Activated naive CD8-positive, alpha-beta T cell treated with anti-CD3 and anti-CD28 coated beads, Interleukin-2, amount 50 U/mL, for 24 hours (primary cell): ENCODE measurements around the gene SIPA1L2.

ENCODE experiments used
- ATAC-seq: fragments of 150-1000 bp; cut with Tn5 transposase; one replicate; pipeline ENCODE4 v1.10.0; 2021
- DNase-seq: peaks from one replicate; pipeline ENCODE4 v3.0.0; 2021
- H3K27ac Mint-ChIP-seq: one replicate; pipeline ENCODE4 v1.8.0; 2021; ENCODE audit warnings: mild to moderate bottlenecking, mixed read lengths
- H3K27me3 Mint-ChIP-seq: one replicate; pipeline ENCODE4 v1.8.0; 2021; ENCODE audit warnings: mixed read lengths
- H3K36me3 Mint-ChIP-seq: one replicate; pipeline ENCODE4 v1.8.0; 2021; ENCODE audit warnings: low read depth, mixed read lengths
- H3K4me1 Mint-ChIP-seq: one replicate; pipeline ENCODE4 v1.8.0; 2021; ENCODE audit warnings: mixed read lengths
- H3K4me3 Mint-ChIP-seq: one replicate; pipeline ENCODE4 v1.8.0; 2021; ENCODE audit warnings: mild to moderate bottlenecking, moderate library complexity, mixed read lengths
- H3K9me3 Mint-ChIP-seq: one replicate; pipeline ENCODE4 v1.8.0; 2021; ENCODE audit warnings: mixed read lengths

The SIPA1L2 gene

GRCh38 chr1:232657426-232658005 lies 27.6 kb upstream of the SIPA1L2 start:
- Mint-ChIP-seq H3K36me3 (no peaks in the 10 kb centered on the region), H3K4me1 (peaks cover 6% of the 10 kb centered on the region), H3K27me3 (peaks cover 6% of the 10 kb centered on the region), H3K4me3 (no peak overlapping the region), H3K27ac (no peak overlapping the region), H3K9me3 (no peaks in the 10 kb centered on the region)
- no peak for ATAC-seq
- no peak for DNase-seq

- Mint-ChIP-seq H3K27me3 (peaks cover 7% of the 10 kb centered on the region), H3K27ac (no peak overlapping the region), H3K4me3 (no peak overlapping the region), H3K9me3 (no peaks in the 10 kb centered on the region), H3K4me1 (peaks cover 6% of the 10 kb centered on the region), H3K36me3 (no peaks in the 10 kb centered on the region)
- ATAC-seq (no peak), DNase-seq (no peak)
Observed at GRCh38 chr1:232655746-232656085, 25.8 kb upstream of the SIPA1L2 start.

- no peak overlapping the region for H3K27ac Mint-ChIP-seq
- no peak overlapping the region for H3K4me3 Mint-ChIP-seq
- DNase-seq = no peak
- H3K36me3 Mint-ChIP-seq = no peaks in the 10 kb centered on the region
- no peaks in the 10 kb centered on the region for H3K9me3 Mint-ChIP-seq
- no peak for ATAC-seq
- H3K4me1 Mint-ChIP-seq = peaks cover 6% of the 10 kb centered on the region
- H3K27me3 Mint-ChIP-seq = peaks cover 7% of the 10 kb centered on the region
Observed at GRCh38 chr1:232655028-232655745, 25.3 kb upstream of the SIPA1L2 start.

- H3K4me1 Mint-ChIP-seq = peaks cover 6% of the 10 kb centered on the region
- H3K9me3 Mint-ChIP-seq = no peaks in the 10 kb centered on the region
- H3K27me3 Mint-ChIP-seq = peaks cover 6% of the 10 kb centered on the region
- no peak overlapping the region for H3K27ac Mint-ChIP-seq
- H3K4me3 Mint-ChIP-seq = no peak overlapping the region
- ATAC-seq (no peak), DNase-seq (no peak)
- no peaks in the 10 kb centered on the region for H3K36me3 Mint-ChIP-seq
Observed at GRCh38 chr1:232653789-232654188, 23.9 kb upstream of the SIPA1L2 start.

- Mint-ChIP-seq H3K27ac (no peak overlapping the region), H3K27me3 (peaks cover 1% of the 10 kb centered on the region), H3K4me1 (peaks cover 6% of the 10 kb centered on the region), H3K36me3 (no peaks in the 10 kb centered on the region), H3K4me3 (no peak overlapping the region), H3K9me3 (no peaks in the 10 kb centered on the region)
- ATAC-seq = no peak
- DNase-seq = no peak
Observed at GRCh38 chr1:232650845-232651244, 20.9 kb upstream of the SIPA1L2 start.

GRCh38 chr1:232650418-232650817 lies 20.5 kb upstream of the SIPA1L2 start:
- H3K27me3 Mint-ChIP-seq = peaks cover 1% of the 10 kb centered on the region
- H3K4me1 Mint-ChIP-seq = peaks cover 5% of the 10 kb centered on the region
- H3K4me3 Mint-ChIP-seq = no peak overlapping the region
- ATAC-seq (no peak), DNase-seq (no peak)
- H3K36me3 Mint-ChIP-seq = no peaks in the 10 kb centered on the region
- no peaks in the 10 kb centered on the region for H3K9me3 Mint-ChIP-seq
- H3K27ac Mint-ChIP-seq = no peak overlapping the region

GRCh38 chr1:232648316-232648715 lies 18.4 kb upstream of the SIPA1L2 start:
- Mint-ChIP-seq H3K4me3 (no peak overlapping the region), H3K4me1 (no peaks in the 10 kb centered on the region), H3K9me3 (peaks cover 3% of the 10 kb centered on the region), H3K27me3 (peaks cover 4% of the 10 kb centered on the region), H3K27ac (no peak overlapping the region), H3K36me3 (no peaks in the 10 kb centered on the region)
- no peak for DNase-seq
- ATAC-seq = no peak

GRCh38 chr1:232644209-232644608 lies 14.3 kb upstream of the SIPA1L2 start:
- DNase-seq (no peak), ATAC-seq (no peak)
- H3K27me3 Mint-ChIP-seq = peaks cover 4% of the 10 kb centered on the region
- H3K4me1 Mint-ChIP-seq = no peaks in the 10 kb centered on the region
- no peaks in the 10 kb centered on the region for H3K36me3 Mint-ChIP-seq
- H3K27ac Mint-ChIP-seq = no peak overlapping the region
- H3K9me3 Mint-ChIP-seq = peaks cover 3% of the 10 kb centered on the region
- H3K4me3 Mint-ChIP-seq = no peak overlapping the region

- peaks cover 3% of the 10 kb centered on the region for H3K9me3 Mint-ChIP-seq
- no peak overlapping the region for H3K4me3 Mint-ChIP-seq
- no peaks in the 10 kb centered on the region for H3K36me3 Mint-ChIP-seq
- no peak for DNase-seq
- no peak overlapping the region for H3K27ac Mint-ChIP-seq
- ATAC-seq = no peak
- H3K4me1 Mint-ChIP-seq = no peaks in the 10 kb centered on the region
- H3K27me3 Mint-ChIP-seq = peaks cover 4% of the 10 kb centered on the region
Observed at GRCh38 chr1:232643251-232643650, 13.3 kb upstream of the SIPA1L2 start.

GRCh38 chr1:232641507-232641906 lies 11.6 kb upstream of the SIPA1L2 start:
- Mint-ChIP-seq H3K4me1 (no peaks in the 10 kb centered on the region), H3K36me3 (no peaks in the 10 kb centered on the region), H3K9me3 (peaks cover 3% of the 10 kb centered on the region), H3K4me3 (no peak overlapping the region), H3K27me3 (peaks cover 4% of the 10 kb centered on the region), H3K27ac (no peak overlapping the region)
- no peak for ATAC-seq
- DNase-seq = no peak

- H3K4me3 Mint-ChIP-seq = no peak overlapping the region
- H3K9me3 Mint-ChIP-seq = no peaks in the 10 kb centered on the region
- no peak for ATAC-seq
- H3K27ac Mint-ChIP-seq = no peak overlapping the region
- peaks cover 2% of the 10 kb centered on the region for H3K27me3 Mint-ChIP-seq
- DNase-seq = no peak
- no peaks in the 10 kb centered on the region for H3K36me3 Mint-ChIP-seq
- no peaks in the 10 kb centered on the region for H3K4me1 Mint-ChIP-seq
Observed at GRCh38 chr1:232636799-232637198, 6.9 kb upstream of the SIPA1L2 start.

GRCh38 chr1:232635778-232636356 lies 5.9 kb upstream of the SIPA1L2 start:
- DNase-seq (no peak), ATAC-seq (peak; percentile 73)
- Mint-ChIP-seq H3K4me1 (peaks cover 6% of the 10 kb centered on the region), H3K27me3 (peaks cover 3% of the 10 kb centered on the region), H3K27ac (no peak overlapping the region), H3K36me3 (no peaks in the 10 kb centered on the region), H3K9me3 (no peaks in the 10 kb centered on the region), H3K4me3 (no peak overlapping the region)

GRCh38 chr1:232635279-232635678 lies 5.3 kb upstream of the SIPA1L2 start:
- no peak overlapping the region for H3K4me3 Mint-ChIP-seq
- no peak overlapping the region for H3K27ac Mint-ChIP-seq
- no peak for DNase-seq
- no peak for ATAC-seq
- no peaks in the 10 kb centered on the region for H3K36me3 Mint-ChIP-seq
- peaks cover 11% of the 10 kb centered on the region for H3K4me1 Mint-ChIP-seq
- H3K9me3 Mint-ChIP-seq = no peaks in the 10 kb centered on the region
- peaks cover 4% of the 10 kb centered on the region for H3K27me3 Mint-ChIP-seq

- Mint-ChIP-seq H3K36me3 (no peaks in the 10 kb centered on the region), H3K4me3 (no peak overlapping the region), H3K27me3 (peaks cover 7% of the 10 kb centered on the region), H3K9me3 (no peaks in the 10 kb centered on the region), H3K4me1 (peaks cover 14% of the 10 kb centered on the region), H3K27ac (no peak overlapping the region)
- ATAC-seq = no peak
- DNase-seq = no peak
Observed at GRCh38 chr1:232634096-232634495, 4.2 kb upstream of the SIPA1L2 start.

- peaks cover 32% of the 10 kb centered on the region for H3K4me1 Mint-ChIP-seq
- no peaks in the 10 kb centered on the region for H3K36me3 Mint-ChIP-seq
- H3K27me3 Mint-ChIP-seq = peaks cover 14% of the 10 kb centered on the region
- peak overlapping the region; percentile 79 for H3K4me3 Mint-ChIP-seq
- H3K27ac Mint-ChIP-seq = peak overlapping the region; percentile 43
- no peaks in the 10 kb centered on the region for H3K9me3 Mint-ChIP-seq
- DNase-seq (no peak), ATAC-seq (peak; percentile 45)
Observed at GRCh38 chr1:232630894-232631195, 912 bp upstream of the SIPA1L2 start.
